ENCODE measurements around the gene GALNT18. TPM values are rescaled to one million over a fixed set of nuclear protein-coding genes. Genes with fewer than 3 reads are reported as not detected.

GALNT18 gene
- total RNA-seq, 2 donors from 2014 or later: 28.2 to 57.8 TPM

DNA sequence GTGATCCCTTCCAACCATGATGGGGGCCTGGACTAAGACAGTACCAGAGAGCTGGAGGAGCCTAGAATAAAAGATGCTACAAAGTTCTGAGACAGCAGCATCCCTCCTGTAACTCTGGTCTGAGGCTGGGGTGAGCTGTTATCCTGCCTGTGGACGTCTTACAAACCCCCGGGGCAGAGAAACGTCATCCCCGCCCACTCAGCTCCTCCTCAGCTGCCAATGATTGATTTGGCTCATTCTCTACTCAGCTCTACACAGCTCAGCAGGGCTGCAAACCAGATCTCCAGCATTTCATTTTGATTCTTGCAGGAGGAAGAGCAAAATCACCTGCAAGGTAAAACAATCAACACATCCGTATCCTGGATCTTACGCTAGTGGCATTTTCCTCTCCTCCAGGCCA lies 324.2 kb downstream of the GALNT18 start:
- TF ChIP-seq, protein P1, sequence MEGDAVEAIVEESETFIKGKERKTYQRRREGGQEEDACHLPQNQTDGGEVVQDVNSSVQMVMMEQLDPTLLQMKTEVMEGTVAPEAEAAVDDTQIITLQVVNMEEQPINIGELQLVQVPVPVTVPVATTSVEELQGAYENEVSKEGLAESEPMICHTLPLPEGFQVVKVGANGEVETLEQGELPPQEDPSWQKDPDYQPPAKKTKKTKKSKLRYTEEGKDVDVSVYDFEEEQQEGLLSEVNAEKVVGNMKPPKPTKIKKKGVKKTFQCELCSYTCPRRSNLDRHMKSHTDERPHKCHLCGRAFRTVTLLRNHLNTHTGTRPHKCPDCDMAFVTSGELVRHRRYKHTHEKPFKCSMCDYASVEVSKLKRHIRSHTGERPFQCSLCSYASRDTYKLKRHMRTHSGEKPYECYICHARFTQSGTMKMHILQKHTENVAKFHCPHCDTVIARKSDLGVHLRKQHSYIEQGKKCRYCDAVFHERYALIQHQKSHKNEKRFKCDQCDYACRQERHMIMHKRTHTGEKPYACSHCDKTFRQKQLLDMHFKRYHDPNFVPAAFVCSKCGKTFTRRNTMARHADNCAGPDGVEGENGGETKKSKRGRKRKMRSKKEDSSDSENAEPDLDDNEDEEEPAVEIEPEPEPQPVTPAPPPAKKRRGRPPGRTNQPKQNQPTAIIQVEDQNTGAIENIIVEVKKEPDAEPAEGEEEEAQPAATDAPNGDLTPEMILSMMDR (IDR thresholded peaks at IDR 0.05): no peak
- no peaks in the 10 kb centered on the region for H3K27me3 ChIP-seq (replicated peaks; ENCODE audit: insufficient read depth)
- no peak for DNase-seq (ENCODE audit: low spot score)
- H3K36me3 ChIP-seq: peaks cover 2% of the 10 kb centered on the region
- no peaks in the 10 kb centered on the region for H3K9me3 ChIP-seq
- no peaks in the 10 kb centered on the region for H3K4me1 ChIP-seq (ENCODE audit: control insufficient read depth in 1 of 2, low read depth in 2 of 2)
- ATAC-seq (ENCODE audit: insufficient number of reproducible peaks, low FRiP score, low read depth): no peak
- H3K4me3 ChIP-seq: no peak overlapping the region
- no peak overlapping the region for H3K27ac ChIP-seq

DNA sequence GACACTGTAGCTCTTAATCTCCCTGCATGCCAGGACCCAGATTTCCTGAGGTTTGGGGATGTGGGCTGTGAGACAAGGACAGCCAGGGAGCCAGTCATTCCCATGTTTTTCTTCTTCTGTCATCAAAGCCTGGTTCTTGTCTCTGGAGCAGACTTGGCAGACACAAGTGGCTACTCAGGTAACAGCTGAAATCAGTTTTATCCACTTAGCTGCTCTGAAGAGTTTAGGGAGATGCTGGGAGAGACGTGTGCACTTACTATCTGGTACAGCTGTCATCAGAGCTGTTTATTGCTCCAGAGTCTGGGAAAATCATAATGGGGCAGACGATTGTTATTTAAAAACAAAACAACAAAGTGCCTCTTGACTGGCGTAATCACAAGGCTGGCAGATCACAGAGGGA lies 325.4 kb downstream of the GALNT18 start:
- ATAC-seq (ENCODE audit: insufficient number of reproducible peaks, low FRiP score, low read depth) (no peak), DNase-seq (ENCODE audit: low spot score) (no peak)
- Histone ChIP-seq H3K27ac (no peak overlapping the region), H3K4me1 (ENCODE audit: control insufficient read depth in 1 of 2, low read depth in 2 of 2) (no peaks in the 10 kb centered on the region), H3K9me3 (no peaks in the 10 kb centered on the region), H3K27me3 (replicated peaks; ENCODE audit: insufficient read depth) (no peaks in the 10 kb centered on the region), H3K4me3 (no peak overlapping the region), H3K36me3 (peaks cover 2% of the 10 kb centered on the region)
- TF ChIP-seq, protein P1 (IDR thresholded peaks at IDR 0.05): no peak

DNA sequence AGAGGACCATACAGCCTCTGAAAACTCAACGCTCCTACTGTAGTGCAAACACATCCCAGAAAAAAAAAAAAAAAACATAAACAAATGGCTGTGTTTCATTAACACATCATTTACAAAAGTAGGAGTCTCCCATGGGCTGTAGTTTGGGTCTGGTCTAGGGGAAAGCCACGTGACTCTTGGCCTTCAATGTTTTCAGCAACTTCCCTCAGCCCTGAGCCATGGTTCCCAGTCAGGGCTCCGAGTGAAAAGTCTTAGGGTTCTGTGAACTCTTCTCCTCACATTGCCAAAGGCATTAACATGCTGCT lies 327.3 kb downstream of the GALNT18 start:
- Histone ChIP-seq H3K36me3 (peaks cover 2% of the 10 kb centered on the region), H3K27ac (no peak overlapping the region), H3K4me1 (ENCODE audit: control insufficient read depth in 1 of 2, low read depth in 2 of 2) (no peaks in the 10 kb centered on the region), H3K4me3 (no peak overlapping the region), H3K27me3 (replicated peaks; ENCODE audit: insufficient read depth) (no peaks in the 10 kb centered on the region), H3K9me3 (no peaks in the 10 kb centered on the region)
- ATAC-seq (ENCODE audit: insufficient number of reproducible peaks, low FRiP score, low read depth) (no peak), DNase-seq (ENCODE audit: low spot score) (no peak)
- TF ChIP-seq, protein P1 (IDR thresholded peaks at IDR 0.05): no peak

DNA sequence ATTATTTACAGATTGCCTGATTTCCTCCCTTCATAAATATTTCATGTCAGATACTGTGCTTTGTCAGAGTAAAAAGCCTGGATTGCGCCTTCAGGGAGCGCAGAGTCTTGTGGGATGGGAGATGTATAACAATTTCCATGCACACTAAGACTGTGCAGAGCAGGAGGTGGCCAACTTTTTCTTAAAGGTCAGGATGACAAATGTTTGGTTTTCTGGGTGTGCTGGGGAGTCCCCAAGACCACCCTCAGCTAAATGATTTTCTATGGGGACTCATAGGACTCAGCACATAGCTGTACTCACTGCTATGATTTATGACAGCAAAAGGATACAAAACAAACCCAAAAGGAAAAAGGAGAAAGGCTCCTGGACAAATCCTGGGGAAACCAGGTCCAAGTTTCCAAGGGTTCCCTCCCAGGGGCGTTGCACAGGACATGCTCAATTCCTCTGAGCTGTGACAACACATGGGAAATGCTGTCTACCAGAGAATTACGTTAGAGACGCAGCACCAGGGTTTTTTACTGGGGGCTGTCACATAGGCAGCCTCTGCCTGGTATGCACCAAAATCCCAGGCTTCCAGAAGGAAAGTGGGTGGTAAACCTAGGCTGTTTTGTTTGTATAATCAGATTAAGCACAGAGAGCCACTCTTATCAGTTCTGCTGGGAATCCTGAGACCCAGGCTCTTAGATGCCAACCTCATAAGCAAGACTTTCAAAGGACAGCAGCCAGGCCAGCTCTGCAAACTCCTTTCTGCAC lies 327.8 kb downstream of the GALNT18 start:
- H3K4me3 ChIP-seq: no peak overlapping the region
- TF ChIP-seq, protein P1 (IDR thresholded peaks at IDR 0.05): no peak
- no peaks in the 10 kb centered on the region for H3K4me1 ChIP-seq (ENCODE audit: control insufficient read depth in 1 of 2, low read depth in 2 of 2)
- H3K9me3 ChIP-seq: no peaks in the 10 kb centered on the region
- H3K27ac ChIP-seq: no peak overlapping the region
- DNase-seq (ENCODE audit: low spot score): no peak
- peaks cover 2% of the 10 kb centered on the region for H3K36me3 ChIP-seq
- no peaks in the 10 kb centered on the region for H3K27me3 ChIP-seq (replicated peaks; ENCODE audit: insufficient read depth)
- ATAC-seq (ENCODE audit: insufficient number of reproducible peaks, low FRiP score, low read depth): no peak

DNA sequence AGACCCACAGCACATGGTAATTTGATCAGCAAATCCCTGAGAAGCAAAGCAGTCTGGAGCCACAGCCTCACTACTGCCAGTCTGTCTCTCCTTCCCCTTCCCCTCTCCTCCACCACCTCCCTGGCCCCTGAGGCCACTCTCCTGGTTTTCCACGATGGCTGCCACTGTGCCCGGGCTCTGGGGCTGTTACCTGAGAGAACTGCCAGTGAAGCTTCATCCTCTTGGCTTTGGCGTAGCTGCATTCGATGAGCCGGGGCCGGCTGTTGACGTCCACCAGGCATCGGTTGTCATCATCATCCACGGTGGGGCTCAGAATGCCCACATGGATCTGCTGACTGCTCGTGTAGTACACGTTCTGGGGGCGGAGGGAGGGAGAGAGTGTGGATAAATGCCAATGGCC lies 329.0 kb downstream of the GALNT18 start:
- Histone ChIP-seq H3K27ac (no peak overlapping the region), H3K9me3 (no peaks in the 10 kb centered on the region), H3K4me3 (no peak overlapping the region), H3K4me1 (ENCODE audit: control insufficient read depth in 1 of 2, low read depth in 2 of 2) (no peaks in the 10 kb centered on the region), H3K36me3 (peaks cover 2% of the 10 kb centered on the region), H3K27me3 (replicated peaks; ENCODE audit: insufficient read depth) (no peaks in the 10 kb centered on the region)
- ATAC-seq (ENCODE audit: insufficient number of reproducible peaks, low FRiP score, low read depth) (no peak), DNase-seq (ENCODE audit: low spot score) (no peak)
- TF ChIP-seq, protein P1 (IDR thresholded peaks at IDR 0.05): no peak
